DND-41 (cell line): ENCODE results near the gene MSL3B.

Source experiments
- ATAC-seq: fragments of 200-7000 bp; cut with Tn5 transposase; 3 replicates; pipeline ENCODE4 v1.9.1; 2021; ENCODE audit warnings: low read depth; ENCODE audit not compliant: insufficient read depth
- DNase-seq: peaks from one replicate; pipeline ENCODE4 v3.0.0-alpha.2; 2020
- H2AFZ ChIP-seq: 2 replicates; pipeline ENCODE4 v1.6.0; 2012; ENCODE audit warnings: low read depth, low read length
- H3K27ac ChIP-seq: 2 replicates; pipeline ENCODE4 v1.5.1; 2012; ENCODE audit warnings: low read length, inconsistent platforms
- H3K27me3 ChIP-seq: fragments of 200-600 bp; sonication (generic); 2 replicates; pipeline ENCODE4 v1.6.0; 2012; ENCODE audit warnings: low read length, mild to moderate bottlenecking, inconsistent platforms; ENCODE audit not compliant: insufficient read depth, poor library complexity
- H3K36me3 ChIP-seq: 2 replicates; pipeline ENCODE4 v1.5.1; 2012; ENCODE audit warnings: low read length, inconsistent platforms; ENCODE audit not compliant: insufficient read depth
- H3K4me1 ChIP-seq: 2 replicates; pipeline ENCODE4 v1.5.1; 2012; ENCODE audit warnings: mild to moderate bottlenecking, low read length; ENCODE audit not compliant: insufficient read depth
- H3K4me2 ChIP-seq: 2 replicates; pipeline ENCODE4 v1.6.0; 2012; ENCODE audit warnings: mild to moderate bottlenecking, moderate library complexity, low read length, inconsistent platforms; ENCODE audit not compliant: insufficient read depth
- H3K4me3 ChIP-seq, 2 experiments: fragments of 200-600 bp in 1 of 2; shearing (Covaris generic) in 1 of 2; 2 replicates each; pipeline ENCODE4 v1.5.1; 2012 to 2016; ENCODE audit warnings: inconsistent platforms in 2 of 2, low read length in 2 of 2, mild to moderate bottlenecking in 2 of 2, low read depth in 1 of 2, moderate library complexity in 1 of 2
- H3K79me2 ChIP-seq: 2 replicates; pipeline ENCODE4 v1.6.0; 2012; ENCODE audit warnings: low read length, inconsistent platforms; ENCODE audit not compliant: insufficient read depth
- H3K9ac ChIP-seq: 2 replicates; pipeline ENCODE4 v1.6.0; 2012; ENCODE audit warnings: low read depth, mild to moderate bottlenecking, inconsistent platforms, low read length, moderate library complexity
- H3K9me3 ChIP-seq: 2 replicates; pipeline ENCODE4 v1.5.1; 2012; ENCODE audit warnings: low read length, moderate library complexity, mild to moderate bottlenecking, inconsistent platforms; ENCODE audit not compliant: insufficient read depth, severe bottlenecking
- H4K20me1 ChIP-seq: 2 replicates; pipeline ENCODE4 v1.6.0; 2012; ENCODE audit warnings: low read length; ENCODE audit not compliant: insufficient read depth
- EZH2 ChIP-seq: IDR thresholded peaks from 3 replicates; pipeline ENCODE4 v1.6.1; 2012; ENCODE audit warnings: borderline replicate concordance, low read depth, mild to moderate bottlenecking, moderate library complexity, low read length, inconsistent platforms; ENCODE audit not compliant: severe bottlenecking
- TF ChIP-seq, protein P1 (sequence below): IDR thresholded peaks from 2 replicates; pipeline ENCODE4 v1.5.1; 2012; ENCODE audit warnings: borderline replicate concordance, low read length, moderate library complexity, mild to moderate bottlenecking; ENCODE audit not compliant: poor library complexity, severe bottlenecking; ENCODE audit errors: extremely low read depth

MSL3B gene

DNA sequence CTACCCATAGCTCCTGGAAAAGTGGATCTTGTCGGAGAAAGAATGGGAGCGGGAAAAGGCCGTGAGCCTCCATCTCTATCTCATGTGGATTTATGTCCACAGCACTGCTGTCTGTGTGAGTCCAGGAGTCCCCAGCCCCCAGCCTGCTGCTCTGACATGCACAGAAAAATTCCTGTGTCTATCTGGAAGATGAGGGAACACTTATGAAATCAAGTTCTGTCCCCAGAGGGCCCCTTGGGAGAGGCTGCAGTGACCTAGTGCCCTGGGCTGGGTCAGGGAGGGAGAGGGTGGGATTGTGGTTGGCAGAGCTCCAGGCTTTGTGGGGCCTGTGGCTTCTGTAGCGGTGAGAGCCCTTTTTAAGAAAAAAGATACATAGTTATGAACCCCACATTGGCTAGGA lies 51.4 kb downstream of the MSL3B start:
- Histone ChIP-seq H3K4me1 (no peaks in the 10 kb centered on the region), H3K79me2 (no peaks in the 10 kb centered on the region), H3K9ac (no peak overlapping the region), H4K20me1 (no peaks in the 10 kb centered on the region), H3K4me3 (no peak overlapping the region), H3K4me2 (no peak overlapping the region), H3K27me3 (peaks cover 8% of the 10 kb centered on the region), H3K36me3 (no peaks in the 10 kb centered on the region), H3K27ac (no peak overlapping the region), H2AFZ (no peak overlapping the region), H3K9me3 (no peaks in the 10 kb centered on the region)
- TF ChIP-seq, protein P1, sequence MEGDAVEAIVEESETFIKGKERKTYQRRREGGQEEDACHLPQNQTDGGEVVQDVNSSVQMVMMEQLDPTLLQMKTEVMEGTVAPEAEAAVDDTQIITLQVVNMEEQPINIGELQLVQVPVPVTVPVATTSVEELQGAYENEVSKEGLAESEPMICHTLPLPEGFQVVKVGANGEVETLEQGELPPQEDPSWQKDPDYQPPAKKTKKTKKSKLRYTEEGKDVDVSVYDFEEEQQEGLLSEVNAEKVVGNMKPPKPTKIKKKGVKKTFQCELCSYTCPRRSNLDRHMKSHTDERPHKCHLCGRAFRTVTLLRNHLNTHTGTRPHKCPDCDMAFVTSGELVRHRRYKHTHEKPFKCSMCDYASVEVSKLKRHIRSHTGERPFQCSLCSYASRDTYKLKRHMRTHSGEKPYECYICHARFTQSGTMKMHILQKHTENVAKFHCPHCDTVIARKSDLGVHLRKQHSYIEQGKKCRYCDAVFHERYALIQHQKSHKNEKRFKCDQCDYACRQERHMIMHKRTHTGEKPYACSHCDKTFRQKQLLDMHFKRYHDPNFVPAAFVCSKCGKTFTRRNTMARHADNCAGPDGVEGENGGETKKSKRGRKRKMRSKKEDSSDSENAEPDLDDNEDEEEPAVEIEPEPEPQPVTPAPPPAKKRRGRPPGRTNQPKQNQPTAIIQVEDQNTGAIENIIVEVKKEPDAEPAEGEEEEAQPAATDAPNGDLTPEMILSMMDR, result no peak
- TF ChIP-seq EZH2, result no peak
- no peak for DNase-seq
- no peak for ATAC-seq

DNA sequence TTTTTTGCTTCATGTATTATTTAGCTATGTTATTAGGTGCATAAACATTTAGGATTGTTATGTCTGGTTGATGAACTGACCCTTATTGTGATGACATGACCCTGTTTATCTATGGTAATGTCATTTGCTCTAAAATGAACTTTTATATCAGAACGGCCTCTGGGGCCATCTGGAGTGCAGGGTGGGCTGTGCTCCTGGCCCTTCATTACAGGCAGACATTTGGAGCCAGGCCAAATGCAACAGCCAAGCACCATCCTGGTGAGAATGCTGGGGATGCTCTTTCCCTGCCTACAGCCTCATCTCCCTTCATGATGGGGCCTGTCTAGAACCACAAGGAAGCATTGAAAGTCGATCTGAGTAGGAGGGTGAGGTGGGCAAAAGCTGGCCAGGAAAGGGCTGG lies 51.9 kb downstream of the MSL3B start:
- H2AFZ ChIP-seq, result no peak overlapping the region
- H3K4me2 ChIP-seq, result no peak overlapping the region
- H3K79me2 ChIP-seq, result no peaks in the 10 kb centered on the region
- TF ChIP-seq EZH2, result no peak
- TF ChIP-seq, protein P1, result no peak
- H3K9ac ChIP-seq, result no peak overlapping the region
- H3K9me3 ChIP-seq, result no peaks in the 10 kb centered on the region
- no peak overlapping the region for H3K27ac ChIP-seq
- peaks cover 10% of the 10 kb centered on the region for H3K27me3 ChIP-seq
- no peak for ATAC-seq
- H3K4me1 ChIP-seq, result no peaks in the 10 kb centered on the region
- no peak for DNase-seq
- no peak overlapping the region for H3K4me3 ChIP-seq
- H4K20me1 ChIP-seq, result no peaks in the 10 kb centered on the region
- H3K36me3 ChIP-seq, result no peaks in the 10 kb centered on the region

DNA sequence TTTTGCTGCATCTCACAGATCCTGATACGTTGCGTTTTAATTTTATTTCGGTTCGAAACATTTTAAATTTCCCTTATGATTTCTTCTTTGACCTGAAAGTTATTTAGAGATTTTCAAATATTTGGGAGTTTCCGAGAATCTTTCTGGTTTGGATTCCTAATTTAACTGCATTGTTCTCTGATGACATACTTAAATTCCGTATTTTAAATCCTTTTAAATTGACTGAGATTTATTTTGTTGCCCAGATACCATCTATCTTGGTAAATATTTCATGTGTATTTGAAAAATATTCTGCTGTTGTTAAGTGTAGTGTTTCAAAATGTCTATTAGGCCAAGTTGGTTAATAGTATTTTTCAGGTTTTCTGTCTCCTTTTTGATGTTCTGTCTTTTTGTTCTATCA lies 52.3 kb downstream of the MSL3B start:
- Histone ChIP-seq H3K9ac (no peak overlapping the region), H4K20me1 (no peaks in the 10 kb centered on the region), H2AFZ (no peak overlapping the region), H3K36me3 (no peaks in the 10 kb centered on the region), H3K27me3 (peaks cover 13% of the 10 kb centered on the region), H3K4me1 (no peaks in the 10 kb centered on the region), H3K27ac (no peak overlapping the region), H3K9me3 (no peaks in the 10 kb centered on the region), H3K79me2 (no peaks in the 10 kb centered on the region), H3K4me2 (no peak overlapping the region), H3K4me3 (no peak overlapping the region)
- DNase-seq (no peak), ATAC-seq (no peak)
- TF ChIP-seq, protein P1, result no peak
- no peak for TF ChIP-seq EZH2
